ENCODE measurements around the gene KLHDC3. TPM values are rescaled to one million over a fixed set of nuclear protein-coding genes. Genes with fewer than 3 reads are reported as not detected.

Gene KLHDC3
- polyA plus RNA-seq, 3 donors = 51.9 to 141 (median 106) TPM

GRCh38 chr6:43055966-43056365 lies 41.9 kb downstream of the KLHDC3 start:
- no peak overlapping the region for H3K9ac ChIP-seq (ENCODE audit: insufficient read depth, low read length, poor library complexity, severe bottlenecking)
- H3K4me1 ChIP-seq (ENCODE audit: control insufficient read depth in 1 of 2, insufficient read depth in 2 of 2, low read length in 2 of 2) = peaks cover 26 to 43% of the 10 kb centered on the region in 2 donors

GRCh38 chr6:43058531-43058930 lies 44.5 kb downstream of the KLHDC3 start:
- H3K36me3 Mint-ChIP-seq = peaks cover 19 to 25% of the 10 kb centered on the region in 2 donors
- Histone ChIP-seq H3K9ac (ENCODE audit: insufficient read depth, low read length, poor library complexity, severe bottlenecking) (peak overlapping the region; percentile 90), H4K20me1 (ENCODE audit: insufficient read depth, low read length) (no peaks in the 10 kb centered on the region), H3K9me3 (replicated peaks in 1 of 2; ENCODE audit: control insufficient read depth in 1 of 2, insufficient read depth in 1 of 2, low read length in 2 of 2) (no peaks in the 10 kb centered on the region), H3K79me2 (ENCODE audit: insufficient read depth, low read length) (peaks cover 17% of the 10 kb centered on the region), H2AFZ (ENCODE audit: insufficient read depth, low read depth, low read length, poor library complexity, severe bottlenecking) (peak overlapping the region; percentile 99), H3K27ac (ENCODE audit: low read depth in 1 of 2, low read length in 2 of 2) (peak overlapping the region in 1 of 2 donors; percentile 99), H3K4me2 (replicated peaks; ENCODE audit: extremely low read depth, low read length, poor library complexity, severe bottlenecking) (peak overlapping the region; percentile 99), H3K4me3 (replicated peaks in 1 of 3; ENCODE audit: low read depth in 2 of 3, low read length in 3 of 3) (peak overlapping the region; percentile 69 to 99 (median 98)), H3K4me1 (ENCODE audit: control insufficient read depth in 1 of 2, insufficient read depth in 2 of 2, low read length in 2 of 2) (peaks cover 17 to 31% of the 10 kb centered on the region in 2 donors), H3K27me3 (ENCODE audit: control insufficient read depth in 2 of 2, insufficient read depth in 2 of 2, low read length in 2 of 2) (no peaks in the 10 kb centered on the region), H3K36me3 (replicated peaks in 1 of 2; ENCODE audit: control insufficient read depth in 1 of 2, insufficient read depth in 2 of 2, low read length in 2 of 2) (peaks cover 4 to 17% of the 10 kb centered on the region in 2 donors)
- no peak for TF ChIP-seq CTCF (IDR thresholded peaks at IDR 0.05)
- H3K4me1 Mint-ChIP-seq = peaks cover 31% of the 10 kb centered on the region
- no CpG with 5 or more reads among the region's 1 CpG for WGBS (ENCODE audit: insufficient coverage)
- peak overlapping the region; percentile 90 to 100 (median 99) for H3K27ac Mint-ChIP-seq
- intact Hi-C loops (cut with micrococcal nuclease) = loop anchor here (2.0 to 10.0 kb wide), 3 partner anchors 44 to 116 kb away; partner anchors contain the start of genes KLHDC3 (in 2 of the 2) and SRF (in 1 of the 2)
- H3K9me3 Mint-ChIP-seq = no peaks in the 10 kb centered on the region
- H3K4me3 Mint-ChIP-seq = peak overlapping the region; percentile 85 to 96
- H3K27me3 Mint-ChIP-seq (ENCODE audit: low read depth in 3 of 3) = peaks cover 0 to 2% (median 0%) of the 10 kb centered on the region in 3 donors
- peak in 2 of 3 donors; percentile 27 to 37 for DNase-seq

More at GRCh38 chr6:43055966-43056365, 41.9 kb downstream of the KLHDC3 start:
- Histone ChIP-seq H3K9me3 (replicated peaks in 1 of 2; ENCODE audit: control insufficient read depth in 1 of 2, insufficient read depth in 1 of 2, low read length in 2 of 2) (no peaks in the 10 kb centered on the region), H3K4me2 (replicated peaks; ENCODE audit: extremely low read depth, low read length, poor library complexity, severe bottlenecking) (no peak overlapping the region), H3K27ac (ENCODE audit: low read depth in 1 of 2, low read length in 2 of 2) (no peak overlapping the region), H3K4me3 (replicated peaks in 1 of 3; ENCODE audit: low read depth in 2 of 3, low read length in 3 of 3) (no peak overlapping the region), H4K20me1 (ENCODE audit: insufficient read depth, low read length) (no peaks in the 10 kb centered on the region), H3K79me2 (ENCODE audit: insufficient read depth, low read length) (peaks cover 19% of the 10 kb centered on the region), H3K27me3 (ENCODE audit: control insufficient read depth in 2 of 2, insufficient read depth in 2 of 2, low read length in 2 of 2) (no peaks in the 10 kb centered on the region), H3K36me3 (replicated peaks in 1 of 2; ENCODE audit: control insufficient read depth in 1 of 2, insufficient read depth in 2 of 2, low read length in 2 of 2) (peaks cover 4 to 21% of the 10 kb centered on the region in 2 donors), H2AFZ (ENCODE audit: insufficient read depth, low read depth, low read length, poor library complexity, severe bottlenecking) (no peak overlapping the region)
- 88% methylated on average over 8 of the region's 8 CpGs for WGBS (ENCODE audit: insufficient coverage)
- Mint-ChIP-seq H3K4me3 (no peak overlapping the region), H3K27ac (peak overlapping the region in 2 of 7 donors; percentile 1 to 2), H3K4me1 (peaks cover 49% of the 10 kb centered on the region), H3K27me3 (ENCODE audit: low read depth in 3 of 3) (peaks cover 0 to 2% (median 2%) of the 10 kb centered on the region in 3 donors), H3K9me3 (no peaks in the 10 kb centered on the region), H3K36me3 (peaks cover 21 to 29% of the 10 kb centered on the region in 2 donors)
- DNase-seq = no peak
- TF ChIP-seq CTCF (IDR thresholded peaks at IDR 0.05) = no peak
- intact Hi-C loops (cut with micrococcal nuclease) = loop anchor here in 1 of 2 donors (10.0 kb wide), 1 partner anchor 119 kb away; the partner anchor contains the start of gene SRF

All from CD14-positive monocyte (primary cell).